ENCODE results near the gene PLAGL2. TPM values are rescaled to one million over a fixed set of nuclear protein-coding genes. Genes with fewer than 3 reads are reported as not detected.

Gene PLAGL2
- total and polyA plus RNA-seq, 5 donors = 4.1 to 7.8 (median 6.7) TPM

GRCh38 chr20:32168184-32168910, 39.2 kb downstream of the PLAGL2 start:
- Histone ChIP-seq H3K27me3 (ENCODE audit: control insufficient read depth, insufficient read depth) (no peaks in the 10 kb centered on the region), H3K4me1 (ENCODE audit: control insufficient read depth, insufficient read depth, low read length) (no peaks in the 10 kb centered on the region), H3K27ac (ENCODE audit: low read length) (no peak overlapping the region), H3K9me3 (ENCODE audit: control insufficient read depth, low read length) (no peaks in the 10 kb centered on the region), H3K4me3 (ENCODE audit: low read length) (no peak overlapping the region)
- WGBS = 62% methylated on average over 2 of the region's 2 CpGs
- ATAC-seq (no peak), DNase-seq (no peak)
- intact Hi-C loops (cut with DNase I) = no loop called here

DNA sequence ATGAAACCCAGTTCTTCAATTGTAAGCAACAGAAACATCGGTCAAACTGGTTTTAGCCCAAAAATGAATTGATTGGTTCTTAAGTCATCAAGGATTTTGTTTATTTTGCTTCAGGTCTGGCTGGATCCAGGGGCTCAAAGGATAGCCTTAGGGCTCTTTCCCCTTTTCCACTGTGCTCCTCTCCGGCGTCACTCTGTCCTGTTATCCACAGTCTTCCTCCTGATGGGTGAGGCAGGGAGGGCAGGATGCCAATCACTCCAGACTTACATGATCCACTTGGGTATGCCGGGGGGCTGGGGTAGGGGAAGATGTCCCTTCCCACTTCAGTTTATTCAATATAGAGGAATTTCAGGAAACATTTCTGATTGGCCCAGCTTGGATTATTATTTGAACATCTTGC, 40.0 kb downstream of the PLAGL2 start:
- ATAC-seq (no peak), DNase-seq (no peak)
- WGBS = 93% methylated on average over 4 of the region's 4 CpGs
- H3K4me1 ChIP-seq (ENCODE audit: control insufficient read depth, insufficient read depth, low read length) = no peaks in the 10 kb centered on the region
- no peaks in the 10 kb centered on the region for H3K27me3 ChIP-seq (ENCODE audit: control insufficient read depth, insufficient read depth)
- H3K4me3 ChIP-seq (ENCODE audit: low read length) = no peak overlapping the region
- intact Hi-C loops (cut with DNase I) = no loop called here
- no peaks in the 10 kb centered on the region for H3K9me3 ChIP-seq (ENCODE audit: control insufficient read depth, low read length)
- no peak overlapping the region for H3K27ac ChIP-seq (ENCODE audit: low read length)

DNA sequence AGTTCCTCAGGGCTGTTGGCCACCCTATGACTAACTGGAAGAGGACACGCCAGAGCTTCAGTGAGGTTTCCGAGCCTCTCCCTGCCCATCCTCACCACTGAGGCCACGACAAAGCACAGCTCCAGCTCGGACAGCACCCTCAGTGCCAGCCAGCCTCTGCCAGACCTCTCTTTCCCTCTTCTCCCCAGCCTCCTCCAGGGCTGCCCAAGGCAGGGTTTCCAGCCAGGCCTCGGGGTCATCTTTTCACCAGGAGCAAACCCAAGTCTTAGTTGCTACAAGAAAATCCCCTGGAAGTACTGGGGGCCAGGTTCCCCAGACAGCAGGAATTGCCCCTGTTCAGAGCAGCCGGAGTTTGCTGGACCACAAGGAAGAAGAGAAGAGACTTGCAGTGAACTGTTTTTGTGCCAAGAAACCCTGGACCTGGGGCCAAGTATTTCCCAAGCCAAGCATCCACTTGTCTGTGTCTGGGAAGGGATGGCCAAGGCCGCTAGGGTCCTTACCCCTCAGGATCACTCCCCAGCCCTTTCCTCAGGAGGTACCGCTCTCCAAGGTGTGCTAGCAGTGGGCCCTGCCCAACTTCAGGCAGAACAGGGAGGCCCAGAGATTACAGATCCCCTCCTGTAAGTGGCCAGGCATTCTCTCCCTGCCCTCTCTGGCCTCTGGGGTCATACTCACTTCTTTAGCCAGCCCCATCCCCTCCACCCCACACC, 41.6 kb downstream of the PLAGL2 start:
- ATAC-seq = peak; percentile 15 to 25
- Histone ChIP-seq H3K4me3 (ENCODE audit: low read length) (no peak overlapping the region), H3K27me3 (ENCODE audit: control insufficient read depth, insufficient read depth) (no peaks in the 10 kb centered on the region), H3K4me1 (ENCODE audit: control insufficient read depth, insufficient read depth, low read length) (no peaks in the 10 kb centered on the region), H3K9me3 (ENCODE audit: control insufficient read depth, low read length) (no peaks in the 10 kb centered on the region), H3K27ac (ENCODE audit: low read length) (no peak overlapping the region)
- no peak for DNase-seq
- intact Hi-C loops (cut with DNase I) = no loop called here
- 63% methylated on average over 8 of the region's 8 CpGs for WGBS

GRCh38 chr20:32164984-32165735, 42.4 kb downstream of the PLAGL2 start:
- ATAC-seq (peak; percentile 44 to 63), DNase-seq (peak in 1 of 3 donors; percentile 69)
- Histone ChIP-seq H3K27me3 (ENCODE audit: control insufficient read depth, insufficient read depth) (no peaks in the 10 kb centered on the region), H3K4me3 (ENCODE audit: low read length) (no peak overlapping the region), H3K9me3 (ENCODE audit: control insufficient read depth, low read length) (no peaks in the 10 kb centered on the region), H3K27ac (ENCODE audit: low read length) (no peak overlapping the region), H3K4me1 (ENCODE audit: control insufficient read depth, insufficient read depth, low read length) (no peaks in the 10 kb centered on the region)
- WGBS = 55% methylated on average over 21 of the region's 21 CpGs
- intact Hi-C loops (cut with DNase I) = no loop called here

- no peaks in the 10 kb centered on the region for H3K4me1 ChIP-seq (ENCODE audit: control insufficient read depth, insufficient read depth, low read length)
- H3K27me3 ChIP-seq (ENCODE audit: control insufficient read depth, insufficient read depth) = no peaks in the 10 kb centered on the region
- H3K9me3 ChIP-seq (ENCODE audit: control insufficient read depth, low read length) = no peaks in the 10 kb centered on the region
- H3K4me3 ChIP-seq (ENCODE audit: low read length) = no peak overlapping the region
- no peak overlapping the region for H3K27ac ChIP-seq (ENCODE audit: low read length)
- 80% methylated on average over 5 of the region's 5 CpGs for WGBS
- DNase-seq = no peak
- ATAC-seq = no peak
- intact Hi-C loops (cut with DNase I) = no loop called here
These were observed 43.6 kb downstream of the PLAGL2 start for GRCh38 chr20:32163951-32164350.

DNA sequence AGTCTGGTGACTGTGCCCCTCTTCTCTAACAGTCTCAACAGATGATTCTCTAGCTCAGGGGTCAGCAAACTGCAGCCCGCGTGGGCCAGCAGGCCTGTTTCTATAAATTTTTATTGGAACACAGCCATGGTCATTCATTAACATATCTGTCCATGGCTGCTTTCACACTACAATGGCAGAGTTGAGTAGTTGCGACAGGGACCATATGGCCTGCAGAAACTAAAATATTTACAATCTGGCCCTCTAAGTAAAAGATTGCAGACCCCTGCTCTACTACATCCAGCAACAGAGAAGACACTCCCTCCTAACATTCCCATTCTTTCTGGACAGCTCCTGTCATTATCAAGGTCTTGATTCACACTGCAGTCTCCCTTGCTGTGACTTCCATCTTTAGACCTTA, 45.2 kb downstream of the PLAGL2 start:
- Histone ChIP-seq H3K4me1 (ENCODE audit: control insufficient read depth, insufficient read depth, low read length) (no peaks in the 10 kb centered on the region), H3K9me3 (ENCODE audit: control insufficient read depth, low read length) (no peaks in the 10 kb centered on the region), H3K4me3 (ENCODE audit: low read length) (no peak overlapping the region), H3K27me3 (ENCODE audit: control insufficient read depth, insufficient read depth) (no peaks in the 10 kb centered on the region), H3K27ac (ENCODE audit: low read length) (no peak overlapping the region)
- WGBS = 23% methylated on average over 3 of the region's 3 CpGs
- DNase-seq = no peak
- intact Hi-C loops (cut with DNase I) = no loop called here
- ATAC-seq = no peak

- WGBS = 96% methylated on average over 5 of the region's 5 CpGs
- Histone ChIP-seq H3K4me3 (ENCODE audit: low read length) (no peak overlapping the region), H3K4me1 (ENCODE audit: control insufficient read depth, insufficient read depth, low read length) (peaks cover 3% of the 10 kb centered on the region), H3K27me3 (ENCODE audit: control insufficient read depth, insufficient read depth) (no peaks in the 10 kb centered on the region), H3K9me3 (ENCODE audit: control insufficient read depth, low read length) (no peaks in the 10 kb centered on the region), H3K27ac (ENCODE audit: low read length) (no peak overlapping the region)
- no peak for DNase-seq
- no peak for ATAC-seq
- intact Hi-C loops (cut with DNase I) = no loop called here
These were observed 47.2 kb downstream of the PLAGL2 start for GRCh38 chr20:32160341-32160740.

DNA sequence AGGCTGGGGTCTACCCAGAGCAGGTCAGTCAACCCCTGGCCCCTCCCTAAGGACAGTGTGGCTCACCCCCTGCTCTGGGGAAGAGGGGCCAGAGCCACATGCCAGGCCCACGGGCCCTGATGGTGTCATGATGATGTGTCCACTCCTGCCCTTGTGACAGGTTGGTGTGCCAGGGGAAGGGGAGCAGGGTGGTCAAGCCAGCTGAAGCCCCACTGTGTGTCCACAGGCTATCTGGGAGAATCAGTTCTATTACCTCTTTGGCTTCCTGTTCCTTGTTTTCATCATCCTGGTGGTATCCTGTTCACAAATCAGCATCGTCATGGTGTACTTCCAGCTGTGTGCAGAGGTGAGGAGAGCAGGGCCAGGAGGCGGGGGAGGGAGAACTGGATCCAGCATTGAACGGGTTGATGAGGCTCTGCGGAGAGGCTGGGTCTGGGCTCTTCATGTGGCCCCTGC, 47.7 kb downstream of the PLAGL2 start:
- 68% methylated on average over 5 of the region's 5 CpGs for WGBS
- ATAC-seq = no peak
- intact Hi-C loops (cut with DNase I) = no loop called here

GRCh38 chr20:32158943-32159660, 48.4 kb downstream of the PLAGL2 start:
- peaks cover 8% of the 10 kb centered on the region for H3K4me1 ChIP-seq (ENCODE audit: control insufficient read depth, insufficient read depth, low read length)
- no peak overlapping the region for H3K4me3 ChIP-seq (ENCODE audit: low read length)
- intact Hi-C loops (cut with DNase I) = no loop called here
- ATAC-seq (no peak), DNase-seq (no peak)
- H3K27ac ChIP-seq (ENCODE audit: low read length) = no peak overlapping the region
- H3K27me3 ChIP-seq (ENCODE audit: control insufficient read depth, insufficient read depth) = no peaks in the 10 kb centered on the region
- H3K9me3 ChIP-seq (ENCODE audit: control insufficient read depth, low read length) = no peaks in the 10 kb centered on the region
- whole genome bisulfite sequencing = 95% methylated on average over 4 of the region's 4 CpGs

More for the DNA sequence above, 47.7 kb downstream of the PLAGL2 start:
- Histone ChIP-seq H3K9me3 (ENCODE audit: control insufficient read depth, low read length) (no peaks in the 10 kb centered on the region), H3K27ac (ENCODE audit: low read length) (no peak overlapping the region), H3K27me3 (ENCODE audit: control insufficient read depth, insufficient read depth) (no peaks in the 10 kb centered on the region), H3K4me3 (ENCODE audit: low read length) (no peak overlapping the region), H3K4me1 (ENCODE audit: control insufficient read depth, insufficient read depth, low read length) (peaks cover 8% of the 10 kb centered on the region)
- no peak for DNase-seq

DNA sequence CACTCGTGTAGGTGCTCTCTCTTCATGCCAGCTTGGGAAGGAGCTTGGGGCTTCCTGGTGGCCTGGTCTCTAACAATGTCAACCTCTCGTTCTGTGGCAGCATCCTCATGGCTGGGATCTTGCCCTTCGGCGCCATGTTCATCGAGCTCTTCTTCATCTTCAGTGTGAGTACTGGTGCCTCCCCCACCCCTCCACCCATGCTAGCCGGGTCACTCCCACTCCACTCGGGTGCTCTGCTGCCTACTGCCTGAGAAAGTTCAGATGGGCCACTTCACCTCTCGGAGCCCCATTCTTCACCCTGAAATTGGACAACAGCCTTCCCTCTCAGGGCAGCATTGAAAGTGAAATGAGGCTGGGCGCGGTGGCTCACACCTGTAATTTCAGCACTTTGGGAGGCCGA, 49.2 kb downstream of the PLAGL2 start:
- H3K4me3 ChIP-seq (ENCODE audit: low read length) = no peak overlapping the region
- intact Hi-C loops (cut with DNase I) = no loop called here
- no peak for ATAC-seq
- H3K4me1 ChIP-seq (ENCODE audit: control insufficient read depth, insufficient read depth, low read length) = peaks cover 8% of the 10 kb centered on the region
- no peak overlapping the region for H3K27ac ChIP-seq (ENCODE audit: low read length)
- no peak for DNase-seq
- no peaks in the 10 kb centered on the region for H3K27me3 ChIP-seq (ENCODE audit: control insufficient read depth, insufficient read depth)
- H3K9me3 ChIP-seq (ENCODE audit: control insufficient read depth, low read length) = no peaks in the 10 kb centered on the region
- 96% methylated on average over 11 of the region's 11 CpGs for WGBS
